ENCODE results near the gene CTBP2.
"Not testable (repeated sequence)": the region's sequence is repeated elsewhere in the genome, so short reads cannot be mapped to it uniquely, and the experiment has no call there.

CTBP2 gene

DNA sequence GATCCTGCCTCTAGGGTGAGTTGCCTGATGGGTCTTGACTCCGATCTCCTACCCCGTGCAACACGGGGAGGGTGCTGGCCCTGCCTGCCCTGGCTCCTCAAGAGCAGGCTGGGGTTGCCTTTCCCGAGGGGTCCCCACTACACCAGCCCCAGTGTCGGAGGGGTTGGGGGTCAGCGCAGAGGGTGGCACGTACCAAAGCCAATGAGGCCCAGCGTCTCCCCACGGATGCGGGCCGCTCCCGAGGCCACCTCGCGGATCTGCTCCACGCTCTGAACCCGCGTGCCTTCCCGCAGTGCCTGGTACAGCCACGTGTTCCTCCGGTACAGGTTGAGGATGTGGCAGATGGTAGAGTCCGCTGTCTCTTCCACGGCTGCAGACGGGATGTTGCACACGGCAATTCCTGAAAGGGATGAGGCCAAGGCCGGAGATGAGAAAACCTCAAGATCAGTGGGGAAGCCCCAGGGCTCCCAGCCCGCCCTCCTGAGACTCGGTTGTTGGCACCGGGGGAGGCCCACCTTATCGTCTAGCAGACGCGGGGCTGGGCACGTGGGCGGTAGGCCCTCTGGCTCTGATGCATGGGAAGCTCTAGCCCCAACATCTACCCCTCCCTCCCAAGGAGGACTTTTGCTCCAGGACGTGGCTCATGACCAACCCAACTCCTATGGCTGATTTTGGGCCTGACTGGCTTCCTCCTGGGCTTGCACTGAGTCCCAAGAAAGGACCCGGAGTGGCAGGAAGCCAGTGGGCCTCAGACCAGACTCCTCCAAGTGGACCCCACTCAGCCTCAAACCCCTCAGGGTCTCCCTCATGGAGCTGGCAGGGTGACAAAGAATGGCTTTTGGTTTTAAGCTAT is 162.4 kb downstream of the CTBP2 start:
- DNase-seq (ENCODE audit: low read depth) = no peak

DNA sequence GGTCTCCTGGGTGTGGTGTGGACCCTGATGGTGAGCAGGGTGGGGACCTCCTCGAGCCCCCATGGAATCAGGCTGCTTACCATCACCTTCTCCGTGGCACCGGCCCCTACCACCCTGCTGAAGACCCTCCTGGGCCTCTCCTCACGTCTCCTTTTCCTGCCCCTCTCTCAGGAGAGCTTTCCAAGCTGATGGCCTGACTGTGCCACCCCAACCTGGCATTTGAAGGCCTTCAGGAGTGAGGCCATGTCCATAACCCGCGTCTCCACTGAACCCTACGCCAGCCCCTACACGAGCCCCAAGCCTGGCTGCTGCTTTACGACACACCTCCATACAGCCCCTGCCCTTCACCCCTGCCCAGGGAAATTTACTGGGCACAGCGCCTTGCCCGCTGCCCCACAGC is 163.1 kb downstream of the CTBP2 start:
- no peak for DNase-seq (ENCODE audit: low read depth)

DNA sequence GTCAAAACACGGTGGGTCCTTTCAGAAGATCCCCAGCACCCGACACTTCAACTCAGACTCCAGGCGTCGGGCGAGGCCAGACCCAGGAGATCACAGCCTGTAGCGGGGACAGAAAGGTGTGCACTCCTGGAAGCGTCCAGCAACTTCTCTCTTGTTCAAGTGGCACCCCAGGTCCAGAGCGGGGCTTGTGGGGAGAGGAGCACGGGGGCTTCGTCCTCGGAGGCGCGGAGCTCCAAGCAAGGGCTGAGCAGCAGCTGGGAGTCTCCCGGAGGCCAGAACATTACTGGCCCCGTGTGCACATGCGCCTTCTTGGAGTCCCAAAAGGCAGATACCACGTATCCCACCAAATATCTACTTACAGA is 163.5 kb downstream of the CTBP2 start:
- no peak for DNase-seq (ENCODE audit: low read depth)

DNA sequence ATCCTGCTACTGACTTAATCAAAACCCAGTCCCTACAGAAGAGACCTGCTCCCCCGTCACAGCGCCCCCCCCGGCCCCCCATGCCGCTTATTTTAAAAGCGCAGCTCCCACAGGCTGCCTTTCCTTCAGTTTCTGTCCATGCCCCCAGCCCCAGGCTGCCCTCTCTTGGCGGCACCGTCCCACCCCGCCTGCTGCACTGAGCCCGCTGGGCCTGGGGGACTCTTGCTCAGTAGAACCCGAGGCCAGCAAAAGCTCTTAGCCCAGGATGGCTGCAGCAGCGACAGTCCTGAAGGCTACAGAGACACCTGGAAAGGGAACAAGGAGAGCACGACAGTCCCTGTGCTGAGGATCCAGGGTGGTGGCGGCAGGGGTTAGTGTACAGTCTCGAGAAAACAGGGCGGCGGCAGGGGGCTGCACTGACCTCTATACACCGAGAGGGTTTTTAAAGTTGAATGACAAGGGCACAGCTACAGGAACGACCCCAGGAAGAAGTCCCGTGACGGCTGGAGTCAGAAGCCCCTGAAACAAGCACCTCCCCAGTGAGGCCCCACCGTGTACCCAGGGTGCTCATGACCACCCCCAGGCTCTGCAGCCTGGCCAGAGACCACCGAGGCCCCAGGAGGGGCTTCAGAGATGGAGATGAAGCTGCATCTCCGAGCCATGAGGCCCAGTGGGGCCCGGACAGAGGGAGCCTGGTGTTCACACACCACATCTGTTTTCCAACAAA is 164.1 kb downstream of the CTBP2 start:
- no peak for DNase-seq (ENCODE audit: low read depth)

DNA sequence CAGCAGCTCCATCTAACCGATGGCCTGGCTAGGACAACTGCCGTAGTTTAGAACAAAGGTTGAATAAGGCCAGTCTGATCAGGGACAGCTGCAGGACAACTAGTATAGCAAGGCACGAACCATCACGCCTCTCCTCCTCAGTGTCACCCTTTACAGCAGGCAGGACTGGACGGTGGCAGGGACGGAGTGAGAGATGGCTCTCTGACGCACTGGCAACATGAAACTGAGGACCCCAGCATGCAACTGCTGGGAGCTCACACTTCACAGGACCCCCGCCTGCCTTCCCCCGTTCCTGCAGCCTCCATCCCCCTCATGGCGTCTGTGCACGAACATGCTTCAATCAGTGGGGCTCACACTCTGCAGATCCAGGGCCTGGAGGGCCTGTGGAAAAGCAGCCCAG is 164.8 kb downstream of the CTBP2 start:
- no peak for DNase-seq (ENCODE audit: low read depth)

DNA sequence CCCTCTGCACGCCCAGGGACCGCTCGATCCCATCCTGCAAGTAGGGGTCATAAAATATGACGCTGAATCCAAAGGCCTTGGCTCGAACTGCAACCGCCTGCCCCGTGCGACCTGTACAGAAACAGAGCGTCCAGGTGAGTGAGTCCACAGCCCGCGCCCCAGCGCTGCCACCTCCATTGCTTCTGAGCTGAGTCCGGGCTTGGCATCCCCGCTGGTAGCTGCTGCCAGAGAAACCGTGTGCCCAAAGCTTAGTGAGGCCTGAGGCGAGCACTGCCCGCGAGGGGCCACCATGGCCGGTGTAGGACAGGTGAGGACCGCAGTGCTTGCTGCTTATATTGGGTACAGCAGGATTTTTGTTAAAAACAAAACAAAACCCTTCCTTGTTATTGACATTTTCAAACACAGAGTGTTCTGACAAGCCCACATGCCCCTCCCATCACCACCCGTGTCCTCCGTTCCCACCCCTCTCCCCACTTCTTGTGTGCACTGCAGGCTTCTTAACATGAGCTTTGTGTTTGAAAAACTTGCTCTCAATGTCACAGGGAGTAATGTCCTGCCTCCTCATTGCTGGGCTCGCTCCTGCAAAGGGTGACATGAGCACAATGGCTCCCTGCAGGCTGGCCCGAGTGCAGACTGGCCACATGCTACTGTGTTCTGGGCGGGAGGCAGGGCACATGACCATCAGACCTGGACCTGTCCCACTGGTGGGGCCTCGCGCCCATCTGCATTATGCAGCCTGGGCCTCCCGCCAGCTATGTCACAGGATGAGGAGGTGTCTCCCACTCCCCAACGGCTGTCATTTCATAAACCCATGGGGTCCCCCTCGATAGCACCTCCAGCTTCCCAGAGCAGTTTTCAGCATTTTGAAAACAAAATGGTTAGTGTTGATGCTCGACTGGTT is 165.5 kb downstream of the CTBP2 start:
- DNase-seq (ENCODE audit: low read depth) = no peak

DNA sequence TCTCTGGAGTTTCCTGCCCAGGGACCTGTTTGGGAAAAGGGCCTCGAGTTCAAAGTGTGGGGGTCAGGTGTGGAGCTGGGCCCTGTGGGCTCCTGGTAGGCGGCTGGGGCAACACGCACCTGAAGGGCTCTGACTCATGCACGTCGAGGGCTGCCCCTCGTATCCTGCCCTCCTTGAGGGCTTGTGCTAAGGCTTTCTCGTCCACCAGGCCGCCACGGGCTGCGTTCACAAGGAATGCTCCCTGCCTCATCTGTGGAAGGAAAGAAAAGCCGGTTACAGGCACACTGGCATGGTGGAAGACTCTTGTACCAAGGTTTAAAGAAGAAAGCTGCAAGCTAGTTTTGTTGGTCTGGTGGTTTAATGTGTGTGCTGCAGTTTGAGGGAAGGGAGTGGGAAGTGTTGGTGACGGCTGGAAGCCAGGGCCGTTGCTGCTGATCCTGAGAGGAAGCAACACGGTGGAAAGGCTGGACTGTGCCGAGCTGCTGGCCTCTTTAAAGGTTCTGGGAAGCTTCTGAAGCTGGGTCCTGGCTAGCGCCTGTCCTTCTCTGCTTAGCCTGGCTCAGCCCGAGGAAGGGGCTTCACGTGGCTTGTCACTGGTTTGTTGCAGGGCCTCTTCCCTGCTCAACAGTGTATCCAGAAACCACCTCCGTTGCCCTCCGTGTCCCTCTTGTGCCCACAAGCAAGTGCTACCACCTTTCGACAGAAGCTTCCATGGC is 166.5 kb downstream of the CTBP2 start:
- DNase-seq (ENCODE audit: low read depth) = no peak

DNA sequence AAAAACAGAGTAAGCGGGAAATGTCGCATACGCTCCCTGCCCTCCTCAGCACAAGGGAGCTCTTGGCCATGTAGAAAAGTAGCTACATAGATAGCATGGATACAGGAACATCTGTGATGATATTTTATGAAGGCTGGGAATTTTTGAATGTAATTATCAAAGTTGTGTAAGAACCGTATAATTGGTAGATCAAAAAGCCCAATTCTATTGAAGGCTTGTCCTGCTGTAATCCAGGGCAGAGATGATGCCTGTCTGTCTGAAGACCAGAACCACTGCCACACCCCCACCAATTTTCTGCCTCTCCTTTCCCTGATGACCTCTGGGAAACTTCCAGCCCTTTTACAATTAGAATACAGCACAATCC is 167.0 kb downstream of the CTBP2 start:
- no peak for DNase-seq (ENCODE audit: low read depth)

DNA sequence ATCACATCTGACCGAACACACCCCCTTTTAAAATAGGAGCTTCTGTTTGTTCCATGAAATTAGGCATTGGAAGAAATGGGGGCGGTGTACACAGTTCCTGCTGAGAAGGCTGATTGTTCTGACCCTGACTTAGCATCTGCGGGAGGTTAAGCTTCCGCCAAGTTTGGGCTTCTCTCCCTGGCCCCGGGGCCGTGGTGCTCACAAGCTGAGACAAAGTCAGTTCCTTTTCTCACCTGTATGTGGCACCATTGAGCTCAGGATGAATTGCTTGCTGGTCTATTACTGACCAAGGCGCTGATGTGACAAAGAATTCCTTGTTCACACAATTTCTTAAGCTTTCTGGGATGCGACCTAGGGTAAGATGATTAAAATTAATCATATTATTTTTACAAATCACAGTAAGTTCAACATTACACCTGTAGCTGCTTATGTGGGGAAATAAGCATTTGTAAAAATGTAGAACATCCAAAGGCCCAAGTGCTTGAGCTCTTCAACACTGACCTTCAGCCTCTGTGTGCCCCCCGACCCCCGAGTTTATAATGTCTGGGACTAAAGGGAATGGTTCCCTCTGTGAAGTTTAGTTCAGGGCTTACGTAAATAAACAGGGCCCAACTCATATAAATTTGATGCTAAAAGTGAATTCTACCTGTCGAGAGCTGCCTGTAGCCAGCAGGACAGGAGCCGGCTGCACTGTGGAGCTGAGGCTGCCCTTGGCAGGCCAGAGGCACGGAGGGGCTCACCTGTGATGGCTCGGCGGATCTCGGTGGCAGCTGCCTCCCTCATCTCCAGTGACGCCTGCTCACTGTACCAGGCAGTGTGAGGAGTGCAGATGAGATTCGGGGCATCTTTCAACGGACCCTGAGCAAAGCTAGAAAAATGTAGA is 167.7 kb downstream of the CTBP2 start:
- peak; percentile 58 for DNase-seq (ENCODE audit: low read depth)

DNA sequence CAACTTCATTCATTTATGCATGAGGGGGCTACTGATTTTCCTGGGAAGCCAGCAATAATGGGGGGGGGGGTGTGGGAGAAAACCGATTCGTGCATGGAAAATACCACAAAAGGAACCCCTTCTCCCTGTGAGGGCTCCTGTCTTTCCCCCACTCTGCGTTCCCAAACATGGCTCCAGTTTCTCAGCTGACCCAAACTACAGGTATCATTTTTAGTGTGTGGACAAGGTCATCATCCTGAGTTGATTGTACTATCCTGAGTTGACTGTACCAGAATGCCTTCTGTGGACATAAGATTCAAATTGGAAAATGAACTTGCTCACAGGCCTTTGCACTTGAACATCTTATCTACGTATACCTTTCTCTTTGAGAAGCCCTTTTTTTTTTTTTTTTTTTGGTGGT is 168.5 kb downstream of the CTBP2 start:
- DNase-seq (ENCODE audit: low read depth) = no peak

DNA sequence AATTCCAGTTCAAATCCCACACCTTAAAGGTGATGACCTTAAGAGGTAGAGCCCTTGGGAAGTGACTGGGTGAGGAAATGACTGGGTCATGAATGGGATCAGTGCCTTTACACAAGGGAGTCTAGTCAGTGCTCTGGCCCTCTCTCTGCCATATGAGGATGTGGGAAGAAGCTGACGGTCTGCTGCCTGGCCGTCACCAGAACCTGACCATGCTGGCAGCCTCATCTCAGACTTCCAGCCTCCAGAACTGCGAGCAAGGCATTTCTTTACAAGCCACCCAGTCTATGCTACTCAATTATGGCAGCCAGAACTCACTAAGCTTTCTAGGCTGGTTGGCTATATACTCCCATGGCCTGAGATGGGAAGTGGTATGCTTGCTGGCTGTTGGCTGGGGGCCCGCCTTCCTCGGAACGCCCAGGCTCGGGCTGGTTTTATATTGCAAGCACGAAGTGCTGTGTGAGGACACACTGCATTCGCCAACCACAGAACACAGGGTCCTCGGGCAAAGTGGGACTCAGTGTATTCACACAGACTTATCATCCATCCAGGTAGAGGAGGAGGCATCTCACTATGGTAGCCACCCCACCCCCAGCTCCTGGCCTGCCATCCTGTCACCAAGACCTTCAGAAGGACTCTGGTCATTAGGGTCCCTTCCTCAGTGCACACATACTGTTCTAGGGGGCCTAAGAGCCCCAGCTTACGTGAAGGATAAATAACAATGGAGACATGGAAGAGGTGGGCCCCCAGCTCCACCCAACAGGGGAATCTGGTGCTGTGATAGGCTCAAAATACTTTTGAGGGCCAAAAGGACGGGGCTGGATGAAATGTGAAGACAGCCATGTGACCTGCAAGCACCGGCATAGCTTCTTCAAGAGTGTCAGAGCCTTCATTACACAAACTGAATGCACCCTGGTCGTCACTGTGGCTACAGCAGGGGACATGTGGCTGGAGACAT is 169.4 kb downstream of the CTBP2 start:
- DNase-seq (ENCODE audit: low read depth) = no peak

DNA sequence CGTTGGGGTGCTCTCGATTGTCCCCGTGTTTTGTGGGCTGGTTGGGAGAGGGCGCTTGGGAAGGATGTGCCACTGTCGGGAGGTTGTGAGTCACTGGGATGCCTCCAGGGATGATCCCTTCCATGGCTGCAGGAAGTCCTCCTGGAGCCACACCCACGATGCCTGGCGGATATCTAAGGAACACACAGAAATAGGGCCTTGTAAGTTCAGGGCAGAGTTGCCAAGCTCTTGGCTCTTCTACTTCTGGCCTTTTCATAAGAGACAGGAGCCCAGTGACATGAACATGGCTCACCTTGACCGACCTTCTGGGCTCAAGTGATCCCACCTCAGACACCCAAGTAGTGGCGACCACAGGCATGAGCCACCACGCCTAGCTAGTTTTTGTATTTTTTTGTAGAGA is 170.8 kb downstream of the CTBP2 start:
- DNase-seq (ENCODE audit: low read depth) = no peak

DNA sequence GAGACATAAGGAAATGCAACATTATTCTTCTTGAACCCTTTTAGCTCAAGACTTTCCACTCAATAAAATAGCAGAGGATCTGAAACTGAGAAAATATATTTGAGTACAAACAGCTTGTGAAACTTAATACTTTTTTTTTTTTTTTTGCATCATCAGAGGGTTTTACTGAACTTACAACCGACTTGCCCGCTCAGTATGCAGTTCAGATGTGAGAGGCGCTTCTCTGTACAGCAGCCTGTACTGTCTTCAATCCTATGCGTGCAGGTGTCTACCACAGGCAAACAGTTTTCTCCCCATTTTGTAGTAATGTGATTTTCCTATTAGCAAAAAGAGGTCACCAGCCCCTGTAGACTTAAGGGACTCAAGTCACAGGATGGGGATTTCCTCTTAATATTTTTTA is 171.6 kb downstream of the CTBP2 start:
- not testable (repeated sequence) for DNase-seq (ENCODE audit: low read depth)

DNA sequence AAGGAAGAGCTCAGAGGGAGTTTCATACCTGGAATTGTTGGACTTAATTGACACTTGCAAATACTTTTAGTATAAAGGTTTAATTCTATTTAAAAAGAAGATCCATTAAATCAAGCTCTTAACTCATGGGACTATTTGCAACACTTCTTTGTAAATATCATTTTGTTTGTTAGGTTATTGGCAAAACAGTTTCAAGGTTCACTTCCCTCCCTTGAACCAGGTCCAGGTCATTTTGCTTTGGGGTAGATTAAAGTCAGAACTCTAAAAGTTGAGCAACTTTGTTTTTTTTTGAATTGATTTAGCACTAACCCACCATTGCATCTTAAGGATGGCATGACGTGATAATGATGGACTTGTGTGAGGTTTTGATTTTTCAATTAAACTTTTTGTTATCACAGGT is 172.6 kb downstream of the CTBP2 start:
- no peak for DNase-seq (ENCODE audit: low read depth)

DNA sequence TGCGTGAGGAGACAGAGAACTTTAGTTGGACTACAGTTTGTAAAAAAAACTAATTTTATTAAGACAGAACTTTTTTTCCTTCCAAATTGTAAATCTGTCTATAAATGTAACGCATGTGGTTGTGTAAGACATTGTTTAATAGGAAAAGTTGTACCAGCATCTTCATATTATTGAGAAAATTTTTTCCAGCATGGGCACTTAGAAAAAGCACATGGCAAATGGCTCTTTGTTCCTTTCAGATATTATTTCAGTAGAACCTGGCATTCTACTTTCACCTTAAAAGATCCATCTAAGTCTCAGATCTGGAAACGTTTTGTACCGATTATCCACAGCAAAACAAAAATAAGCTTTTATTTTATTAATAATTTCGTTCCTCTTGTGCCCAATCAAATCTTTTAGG is 175.2 kb downstream of the CTBP2 start:
- no peak for DNase-seq (ENCODE audit: low read depth)

DNA sequence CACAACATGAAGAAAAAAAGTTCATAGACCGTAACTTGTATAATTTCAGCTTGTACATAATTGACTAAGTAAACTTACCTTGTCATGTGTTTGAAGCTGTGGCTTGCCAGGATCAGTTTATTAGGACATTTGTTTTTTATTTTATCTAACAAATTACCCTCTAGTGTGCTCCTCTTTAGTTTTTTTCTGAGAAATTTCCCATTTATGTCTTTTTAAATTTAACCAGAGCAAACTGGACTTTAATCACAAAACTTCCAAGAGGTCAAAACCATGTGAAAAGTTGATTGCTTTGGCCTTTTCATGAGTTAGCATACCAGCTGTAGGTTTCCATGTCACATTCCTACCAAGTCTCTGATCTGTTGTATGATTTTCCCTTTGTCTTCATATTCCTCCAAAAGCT is 176.0 kb downstream of the CTBP2 start:
- DNase-seq (ENCODE audit: low read depth) = no peak

DNA sequence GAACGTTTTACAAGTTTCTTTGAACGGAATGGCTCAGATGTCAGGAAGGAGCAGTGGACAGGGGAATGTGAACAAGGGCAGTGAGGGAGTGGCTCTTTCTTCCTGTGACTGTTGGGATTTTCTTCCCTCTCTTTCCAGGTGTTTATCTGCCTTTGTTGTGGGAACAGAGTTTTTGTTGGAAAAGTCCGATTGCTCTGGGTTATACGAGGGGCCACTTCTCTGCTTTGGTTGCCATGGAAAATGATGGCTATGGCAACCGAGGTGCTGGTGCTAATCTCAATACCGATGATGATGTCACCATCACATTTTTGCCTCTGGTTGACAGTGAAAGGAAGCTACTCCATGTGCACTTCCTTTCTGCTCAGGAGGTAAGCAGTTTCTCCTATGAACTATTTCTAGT is 177.0 kb downstream of the CTBP2 start:
- DNase-seq (ENCODE audit: low read depth) = no peak

DNA sequence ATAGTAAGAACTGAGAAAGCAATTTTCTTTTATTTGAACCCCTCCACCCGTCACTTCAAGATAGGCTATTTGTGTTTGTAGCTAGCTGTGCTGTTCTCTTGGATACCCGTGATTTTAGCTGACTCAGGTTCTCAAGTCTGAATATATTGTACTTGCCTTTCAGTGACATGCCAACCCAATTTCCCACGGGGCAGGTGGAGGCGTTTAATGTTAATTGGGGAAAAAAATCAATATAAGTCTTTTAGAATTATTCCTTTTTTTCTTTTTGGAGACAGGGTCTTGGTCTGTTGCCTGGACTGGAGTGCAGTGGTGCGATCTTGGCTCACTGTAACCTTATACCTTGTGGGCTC is 182.0 kb downstream of the CTBP2 start:
- DNase-seq (ENCODE audit: low read depth) = no peak

DNA sequence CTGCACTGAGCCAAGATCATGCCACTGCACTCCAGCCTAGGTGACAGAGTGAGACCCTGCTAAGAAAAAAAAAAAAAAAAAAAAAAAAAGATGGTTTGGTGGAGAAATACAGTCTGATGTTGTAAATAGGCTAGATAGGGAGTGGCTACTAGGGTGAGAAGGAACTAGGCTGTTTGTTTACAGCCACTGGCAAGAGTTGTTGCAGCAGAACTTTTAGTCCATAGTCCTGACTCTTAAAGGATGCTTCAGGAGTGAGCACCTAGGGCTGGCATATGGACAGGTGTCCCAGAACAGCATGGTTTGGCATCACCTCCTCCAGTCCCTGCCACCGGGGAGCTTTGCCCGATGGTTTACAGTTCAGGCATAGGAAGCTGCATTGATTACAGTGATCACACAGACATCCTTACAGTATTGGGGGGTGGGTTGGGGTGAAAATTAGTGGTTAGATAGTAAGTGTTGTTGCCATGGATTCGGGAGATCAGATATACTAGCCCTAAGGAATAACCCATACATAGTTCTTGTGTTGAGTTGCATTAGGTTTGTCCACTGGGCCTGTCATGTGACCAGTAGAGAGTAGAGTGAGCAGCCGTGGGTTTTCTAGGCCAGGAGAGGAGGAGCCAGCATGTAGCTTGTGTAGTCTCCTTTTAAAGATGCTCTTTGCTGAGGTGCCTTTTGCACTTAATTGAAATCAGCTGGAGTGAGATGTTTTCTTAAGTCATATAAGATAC is 182.6 kb downstream of the CTBP2 start:
- no peak for DNase-seq (ENCODE audit: low read depth)

Measured in stromal cell of bone marrow (primary cell).